Frontal cortex (tissue), 4 donors: Measurements from ENCODE around the gene SOX10. TPM values are rescaled to one million over a fixed set of nuclear protein-coding genes. Genes with fewer than 3 reads are reported as not detected.

Experiments
- DNase-seq, 2 donors: peaks; one replicate each; pipeline ENCODE4 v3.0.0; 2012; ENCODE audit warnings: low spot score in 2 of 2
- FAIRE-seq: peaks from 2 replicates; lab custom pipeline; 2012; peaks lifted over from hg19 to GRCh38; lab: Jason Lieb, UNC
- total RNA-seq: library from RNA; depleted of rRNA; stranded (reverse); fragments of >200 nt; gene quantifications from one replicate; pipeline ENCODE4 v1.2.3, GENCODE V29; 2014
- donor health status: control.
- donor health status: control.
- donor health status: control.

SOX10 gene
- total RNA-seq, 1 donor from 2014 or later, result 1.6 TPM

DNA sequence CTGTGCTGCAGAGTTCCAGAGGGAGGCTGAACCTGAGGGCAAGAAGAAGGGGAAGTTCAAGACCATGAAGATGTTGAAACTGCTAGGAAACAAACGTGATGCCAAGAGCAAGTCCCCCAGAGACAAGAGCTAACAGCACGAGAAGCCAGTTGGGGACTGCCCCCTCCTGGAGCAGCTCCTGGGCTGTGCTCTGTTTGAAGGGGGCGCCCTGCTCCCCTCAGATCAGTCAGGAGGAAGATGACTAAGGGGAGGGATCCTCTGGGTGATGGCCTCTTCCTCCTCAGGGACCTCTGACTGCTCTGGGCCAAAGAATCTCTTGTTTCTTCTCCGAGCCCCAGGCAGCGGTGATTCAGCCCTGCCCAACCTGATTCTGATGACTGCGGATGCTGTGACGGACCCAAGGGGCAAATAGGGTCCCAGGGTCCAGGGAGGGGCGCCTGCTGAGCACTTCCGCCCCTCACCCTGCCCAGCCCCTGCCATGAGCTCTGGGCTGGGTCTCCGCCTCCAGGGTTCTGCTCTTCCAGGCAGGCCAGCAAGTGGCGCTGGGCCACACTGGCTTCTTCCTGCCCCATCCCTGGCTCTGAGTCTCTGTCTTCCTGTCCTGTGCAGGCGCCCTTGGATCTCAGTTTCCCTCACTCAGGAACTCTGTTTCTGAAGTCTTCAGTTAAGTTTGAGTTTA, 43.5 kb downstream of the SOX10 start:
- FAIRE-seq, result no peak

DNA sequence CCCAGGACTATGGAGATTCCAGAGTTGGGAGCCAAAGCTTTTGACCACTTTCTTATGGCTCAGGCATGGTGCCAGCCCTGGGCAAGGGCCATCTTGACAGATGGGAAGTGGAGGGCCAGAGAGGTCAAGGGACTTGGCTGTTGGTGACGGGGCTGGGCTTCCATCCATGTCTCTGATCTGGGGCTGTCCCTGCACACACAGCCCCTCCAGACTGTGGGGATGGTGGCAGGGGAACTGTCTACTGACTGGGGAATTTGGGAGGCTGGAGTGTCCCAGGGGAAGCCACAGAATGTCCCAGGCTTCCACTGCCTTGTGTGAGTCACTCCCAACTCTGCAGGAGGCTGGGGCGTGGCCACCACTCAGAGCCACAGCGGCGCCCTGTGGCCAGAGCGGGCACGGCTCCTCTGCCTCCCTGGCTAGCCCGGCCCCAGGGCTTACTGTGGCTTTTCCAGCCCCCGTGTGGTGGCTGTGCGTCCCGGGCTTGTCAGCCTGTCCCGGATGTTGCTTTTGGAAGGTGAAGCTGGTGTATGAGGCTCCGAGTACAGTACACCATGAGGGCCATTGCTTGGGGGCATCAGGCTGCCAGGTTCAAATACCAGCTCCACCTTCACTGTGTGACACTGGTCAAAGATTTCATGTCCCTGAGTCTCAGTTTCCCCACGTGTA, 50.5 kb downstream of the SOX10 start:
- no peak for FAIRE-seq

More for the DNA sequence above, 43.5 kb downstream of the SOX10 start:
- no peak for DNase-seq

GRCh38 chr22:37932821-37933578, 51.4 kb downstream of the SOX10 start:
- DNase-seq (no peak), FAIRE-seq (no peak)

More for the DNA sequence above, 50.5 kb downstream of the SOX10 start:
- peak; percentile 75 to 95 for DNase-seq

DNA sequence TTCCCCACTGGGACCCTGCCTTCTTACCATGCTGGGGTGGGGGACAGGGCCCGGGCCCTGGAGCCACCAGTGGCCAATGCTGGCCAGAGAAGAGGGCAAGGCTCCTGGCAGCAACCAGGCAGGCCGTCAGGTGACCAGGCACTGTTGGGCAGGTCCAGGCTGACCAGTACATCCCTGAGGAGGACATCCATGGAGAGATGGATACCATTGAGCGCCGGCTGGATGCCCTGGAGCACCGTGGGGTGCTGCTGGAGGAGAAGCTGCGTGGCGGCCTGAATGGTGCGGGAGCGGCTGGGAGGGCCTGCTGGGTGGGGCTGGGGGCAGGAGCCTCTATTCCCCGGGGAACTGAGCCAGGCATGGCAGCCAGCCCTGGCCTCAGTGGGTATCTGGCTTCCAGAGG, 52.0 kb downstream of the SOX10 start:
- DNase-seq (no peak), FAIRE-seq (no peak)

DNA sequence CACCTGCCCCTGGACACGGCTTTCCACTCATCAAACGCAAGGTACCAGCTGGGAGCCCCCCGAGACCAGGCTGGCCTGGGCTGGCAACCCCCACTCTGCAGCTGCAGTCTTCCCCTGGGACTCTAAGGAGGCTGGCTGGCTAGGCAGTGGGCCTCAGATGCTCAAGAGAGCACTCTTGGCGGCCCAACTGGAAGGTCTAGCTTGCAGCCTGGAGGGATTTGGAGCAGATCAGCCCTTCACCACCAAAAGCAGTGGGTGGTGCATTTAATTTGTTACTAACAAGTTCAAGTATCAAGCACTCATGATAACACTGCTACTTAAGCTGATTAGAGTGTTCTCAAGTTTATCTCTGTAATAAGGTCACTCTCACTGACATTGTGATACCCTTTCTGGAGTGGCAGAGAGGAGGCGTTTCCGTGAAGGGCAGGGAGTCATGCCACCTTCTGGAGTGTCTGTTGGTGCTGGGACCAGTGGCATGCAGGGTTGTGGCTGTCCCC, 52.4 kb downstream of the SOX10 start:
- no peak for DNase-seq
- no peak for FAIRE-seq

- DNase-seq (no peak), FAIRE-seq (no peak)
Measured at GRCh38 chr22:37930952-37931440, 53.4 kb downstream of the SOX10 start.

- DNase-seq, result peak; percentile 67 to 70
- no peak for FAIRE-seq
Measured at GRCh38 chr22:37930270-37930951, 53.9 kb downstream of the SOX10 start.

- FAIRE-seq (no peak), DNase-seq (no peak)
Measured at GRCh38 chr22:37929390-37929789, 55.0 kb downstream of the SOX10 start.

DNA sequence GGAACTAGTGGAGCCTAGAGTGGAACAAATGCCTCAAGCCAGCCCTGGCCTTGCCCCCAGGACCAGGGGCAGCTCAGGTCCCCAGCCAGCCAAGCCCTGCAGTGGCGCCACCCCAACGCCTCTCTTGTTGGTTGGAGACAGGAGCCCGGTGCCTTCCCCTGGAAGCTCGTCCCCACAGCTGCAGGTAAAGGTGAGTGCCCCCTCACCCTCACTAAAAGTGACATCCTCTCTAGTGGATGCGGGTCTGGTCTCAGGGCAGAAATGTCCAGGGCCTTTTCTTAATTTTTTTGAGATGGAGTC, 56.8 kb downstream of the SOX10 start:
- FAIRE-seq, result no peak
- DNase-seq, result no peak

DNA sequence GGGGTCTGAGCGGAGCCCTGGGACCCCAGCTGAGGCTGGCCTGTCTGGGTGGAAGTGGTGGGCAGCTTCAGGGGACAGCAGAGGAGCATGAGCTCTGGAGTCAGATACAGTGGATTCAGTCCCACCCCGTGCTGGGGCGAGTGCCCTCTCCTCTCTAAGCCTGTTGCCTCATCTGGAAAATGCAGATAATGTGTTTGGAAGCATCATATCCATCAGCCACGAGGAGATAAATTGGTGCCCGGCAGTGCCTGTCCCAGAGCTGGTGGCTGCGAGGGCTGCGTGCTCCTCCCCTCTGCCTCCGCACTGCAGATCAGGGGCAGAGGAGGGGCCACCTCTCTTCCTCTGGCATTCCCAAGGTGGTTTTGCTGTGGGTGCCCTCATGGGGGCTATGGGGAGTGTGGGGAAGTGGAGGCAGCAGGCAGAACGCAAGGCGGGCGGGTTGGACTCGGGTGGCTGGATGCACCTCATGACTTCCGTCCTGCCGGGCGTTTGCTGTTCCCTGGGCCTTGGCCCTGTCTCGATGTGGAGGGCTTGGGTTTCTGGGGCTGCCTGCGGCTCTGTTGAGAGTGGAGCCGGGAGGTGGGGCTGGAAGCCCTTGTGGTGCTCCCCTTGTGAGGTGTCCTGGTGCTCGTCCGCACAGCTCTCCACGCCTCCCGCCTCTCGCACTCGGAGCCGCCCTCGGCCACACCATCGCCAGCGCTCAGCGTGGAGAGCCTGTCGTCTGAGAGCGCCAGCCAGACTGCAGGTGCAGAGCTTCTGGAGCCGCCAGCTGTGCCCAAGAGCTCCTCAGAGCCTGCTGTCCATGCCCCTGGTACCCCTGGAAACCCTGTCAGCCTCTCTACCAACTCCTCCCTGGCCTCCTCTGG, 57.4 kb downstream of the SOX10 start:
- FAIRE-seq (no peak), DNase-seq (no peak)

- FAIRE-seq (no peak), DNase-seq (no peak)
Measured at GRCh38 chr22:37926358-37926757, 58.0 kb downstream of the SOX10 start.

DNA sequence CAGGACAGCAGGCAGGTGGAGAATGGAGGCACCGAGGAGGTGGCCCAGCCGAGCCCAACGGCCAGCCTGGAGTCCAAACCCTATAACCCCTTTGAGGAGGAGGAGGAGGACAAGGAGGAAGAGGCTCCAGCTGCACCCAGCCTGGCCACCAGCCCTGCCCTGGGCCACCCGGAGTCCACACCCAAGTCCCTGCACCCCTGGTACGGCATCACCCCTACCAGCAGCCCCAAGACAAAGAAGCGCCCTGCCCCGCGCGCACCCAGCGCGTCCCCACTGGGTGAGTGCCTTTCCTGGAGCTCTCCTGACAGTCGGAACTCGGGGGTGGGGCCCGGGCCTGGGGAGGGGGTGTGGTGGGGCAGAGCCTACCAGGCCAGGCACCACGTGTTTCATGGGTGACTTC, 58.6 kb downstream of the SOX10 start:
- DNase-seq (no peak), FAIRE-seq (no peak)

GRCh38 chr22:37925330-37925729, 59.0 kb downstream of the SOX10 start:
- DNase-seq (no peak), FAIRE-seq (no peak)

- DNase-seq (no peak), FAIRE-seq (no peak)
Measured at GRCh38 chr22:37924386-37925065, 59.8 kb downstream of the SOX10 start.

GRCh38 chr22:37923927-37924326, 60.4 kb downstream of the SOX10 start:
- DNase-seq, result no peak

More at GRCh38 chr22:37923927-37924326, 60.4 kb downstream of the SOX10 start:
- FAIRE-seq, result no peak
